GM21529 (cell line): Measurements from ENCODE around the gene CNPY1.

ENCODE experiments used
- ATAC-seq: cut with Tn5 transposase; IDR thresholded peaks from one replicate; pipeline ENCODE4 v1.9.1; 2021; ENCODE audit not compliant: unreplicated experiment

The CNPY1 gene

GRCh38 chr7:155514296-155514695 lies 32.1 kb downstream of the CNPY1 start:
- ATAC-seq = no peak

GRCh38 chr7:155513543-155514285 lies 32.6 kb downstream of the CNPY1 start:
- ATAC-seq = no peak

GRCh38 chr7:155512246-155512887 lies 34.0 kb downstream of the CNPY1 start:
- ATAC-seq = no peak

GRCh38 chr7:155511702-155511996 lies 34.7 kb downstream of the CNPY1 start:
- ATAC-seq = no peak

- ATAC-seq = no peak
Measured at GRCh38 chr7:155510975-155511701, 35.2 kb downstream of the CNPY1 start.

- no peak for ATAC-seq
Measured at GRCh38 chr7:155509725-155510551, 36.4 kb downstream of the CNPY1 start.

- no peak for ATAC-seq
Measured at GRCh38 chr7:155509359-155509724, 37.0 kb downstream of the CNPY1 start.

GRCh38 chr7:155508376-155509358 lies 37.7 kb downstream of the CNPY1 start:
- ATAC-seq = no peak

GRCh38 chr7:155507576-155507975 lies 38.8 kb downstream of the CNPY1 start:
- ATAC-seq = no peak

- no peak for ATAC-seq
Measured at GRCh38 chr7:155506854-155507337, 39.5 kb downstream of the CNPY1 start.

GRCh38 chr7:155505422-155505793 lies 41.0 kb downstream of the CNPY1 start:
- no peak for ATAC-seq

- ATAC-seq = no peak
Measured at GRCh38 chr7:155497149-155497901, 49.0 kb downstream of the CNPY1 start.

- no peak for ATAC-seq
Measured at GRCh38 chr7:155496267-155497005, 49.9 kb downstream of the CNPY1 start.

- ATAC-seq = no peak
Measured at GRCh38 chr7:155495440-155496248, 50.7 kb downstream of the CNPY1 start.

- ATAC-seq = no peak
Measured at GRCh38 chr7:155494551-155494950, 51.8 kb downstream of the CNPY1 start.

GRCh38 chr7:155493744-155494538 lies 52.4 kb downstream of the CNPY1 start:
- ATAC-seq = no peak

GRCh38 chr7:155491812-155492211 lies 54.5 kb downstream of the CNPY1 start:
- ATAC-seq = no peak
